Caco-2 (cell line): ENCODE data around the gene SIAH3. TPM values are rescaled to one million over a fixed set of nuclear protein-coding genes. Genes with fewer than 3 reads are reported as not detected.

Experiments used
- BruUV-seq: library from RNA; stranded (reverse); fragments of 400-500 nt; replicated peaks from 2 replicates; lab custom pipeline; 2021; lab: Mats Ljungman, UMichigan
- CTCF ChIA-PET: fragments of 300-600 bp; sonication (Branson Sonifier 250); formaldehyde crosslinking; loops from one replicate; lab custom pipeline; 2022; ENCODE audit warnings: antibody characterized with exemption; lab: Charles Lee
- POLR2A ChIA-PET: fragments of 300-600 bp; sonication (Branson Sonifier 250); formaldehyde crosslinking; loops from one replicate; lab custom pipeline; 2022; ENCODE audit warnings: antibody characterized with exemption; lab: Charles Lee
- DNase-seq, 2 experiments: peaks; one replicate each; pipeline versions ENCODE4 v3.0.0 to v3.0.0-alpha.2; 2020 to 2022
- H3K27me3 ChIP-seq: replicated peaks from 2 replicates; pipeline ENCODE4 v1.6.0; 2011; ENCODE audit warnings: low read length; ENCODE audit not compliant: control insufficient read depth, insufficient read depth
- H3K36me3 ChIP-seq: 2 replicates; pipeline ENCODE4 v1.5.1; 2011; ENCODE audit warnings: low read length; ENCODE audit not compliant: control insufficient read depth, insufficient read depth
- H3K4me1 ChIP-seq: fragments of 250-450 bp; sonication (Bioruptor Pico); 2 replicates; pipeline ENCODE4 v1.5.1; 2020; ENCODE audit warnings: mild to moderate bottlenecking
- H3K4me3 ChIP-seq: 2 replicates; pipeline ENCODE4 v1.5.1; 2011; ENCODE audit warnings: low read depth, mild to moderate bottlenecking, control low read depth, low read length
- H3K9me3 ChIP-seq: fragments of 250-450 bp; sonication (Bioruptor Pico); 2 replicates; pipeline ENCODE4 v1.5.1; 2020; ENCODE audit warnings: mild to moderate bottlenecking, moderate library complexity
- H3K27ac Mint-ChIP-seq: one replicate; pipeline ENCODE4 v1.8.0; 2022; ENCODE audit warnings: mixed read lengths; ENCODE audit not compliant: unreplicated experiment
- H3K27me3 Mint-ChIP-seq: one replicate; pipeline ENCODE4 v1.8.0; 2022; ENCODE audit warnings: mixed read lengths; ENCODE audit not compliant: insufficient read depth, unreplicated experiment
- H3K36me3 Mint-ChIP-seq: one replicate; pipeline ENCODE4 v1.8.0; 2022; ENCODE audit warnings: mild to moderate bottlenecking, mixed read lengths; ENCODE audit not compliant: insufficient read depth, unreplicated experiment
- H3K4me1 Mint-ChIP-seq: one replicate; pipeline ENCODE4 v1.8.0; 2022; ENCODE audit warnings: low read depth, mixed read lengths; ENCODE audit not compliant: unreplicated experiment
- H3K4me3 Mint-ChIP-seq: one replicate; pipeline ENCODE4 v1.8.0; 2022; ENCODE audit warnings: mild to moderate bottlenecking, moderate library complexity, mixed read lengths; ENCODE audit not compliant: unreplicated experiment
- H3K9me3 Mint-ChIP-seq: one replicate; pipeline ENCODE4 v1.8.0; 2022; ENCODE audit warnings: mixed read lengths; ENCODE audit not compliant: unreplicated experiment
- intact Hi-C: fragments of 100-400 bp; cut with micrococcal nuclease; formaldehyde crosslinking; loops from one replicate; pipeline ENCODE4 v1.10.0; 2022; ENCODE audit not compliant: unreplicated experiment
- total RNA-seq: library from RNA; stranded (reverse); gene quantifications from 2 replicates; pipeline ENCODE4 v1.2.3, GENCODE V29; 2022
- TF ChIP-seq, protein P1 (sequence below), 2 experiments: fragments of 200-600 bp in 1 of 2; IDR thresholded peaks; 1 replicate in 1 of 2; 2 replicates in 1 of 2; pipeline versions ENCODE4 v1.5.1 to v1.8.0; 2011 to 2022; ENCODE audit warnings: antibody characterized with exemption in 1 of 2, control low read depth in 1 of 2, inconsistent platforms in 1 of 2, low read depth in 1 of 2, low read length in 1 of 2, mild to moderate bottlenecking in 1 of 2, moderate library complexity in 1 of 2; ENCODE audit not compliant: insufficient read depth in 1 of 2, severe bottlenecking in 1 of 2, unreplicated experiment in 1 of 2

The SIAH3 gene
- total RNA-seq, 1 experiment from 2014 or later = not detected

DNA sequence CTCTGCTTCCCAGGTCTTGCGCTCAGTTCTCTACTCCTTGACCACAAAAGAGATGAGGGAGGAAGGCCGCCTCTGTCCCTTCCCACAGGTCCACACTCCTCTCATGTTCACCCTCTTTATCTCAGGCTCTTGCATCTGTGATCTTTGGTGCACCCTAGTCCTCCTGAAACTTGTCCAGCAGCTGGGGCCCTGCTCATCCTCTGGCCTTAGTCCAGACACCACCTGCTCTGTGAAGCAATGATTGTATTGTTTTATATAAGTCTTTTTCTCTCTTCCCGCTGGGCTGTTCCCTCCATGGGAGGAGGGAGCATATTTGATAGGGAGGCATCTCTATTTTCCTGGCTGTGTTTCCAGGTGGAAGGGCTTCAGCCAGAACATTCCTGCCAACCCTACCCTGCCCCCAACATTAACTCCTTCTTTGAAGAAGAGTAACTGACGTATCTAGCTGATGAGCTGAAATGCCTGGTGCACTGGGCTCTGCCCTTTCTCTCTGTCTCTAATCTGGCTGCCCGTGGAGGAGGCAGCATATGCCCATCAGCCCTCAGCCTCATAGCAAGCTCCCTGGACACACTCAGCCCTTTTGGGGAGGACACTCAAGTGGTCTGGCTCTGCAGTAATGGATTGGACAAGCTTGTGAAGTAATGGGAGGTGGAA, 38.2 kb upstream of the SIAH3 start:
- intact Hi-C loops = no loop called here
- H3K4me1 Mint-ChIP-seq = no peaks in the 10 kb centered on the region
- TF ChIP-seq, protein P1, sequence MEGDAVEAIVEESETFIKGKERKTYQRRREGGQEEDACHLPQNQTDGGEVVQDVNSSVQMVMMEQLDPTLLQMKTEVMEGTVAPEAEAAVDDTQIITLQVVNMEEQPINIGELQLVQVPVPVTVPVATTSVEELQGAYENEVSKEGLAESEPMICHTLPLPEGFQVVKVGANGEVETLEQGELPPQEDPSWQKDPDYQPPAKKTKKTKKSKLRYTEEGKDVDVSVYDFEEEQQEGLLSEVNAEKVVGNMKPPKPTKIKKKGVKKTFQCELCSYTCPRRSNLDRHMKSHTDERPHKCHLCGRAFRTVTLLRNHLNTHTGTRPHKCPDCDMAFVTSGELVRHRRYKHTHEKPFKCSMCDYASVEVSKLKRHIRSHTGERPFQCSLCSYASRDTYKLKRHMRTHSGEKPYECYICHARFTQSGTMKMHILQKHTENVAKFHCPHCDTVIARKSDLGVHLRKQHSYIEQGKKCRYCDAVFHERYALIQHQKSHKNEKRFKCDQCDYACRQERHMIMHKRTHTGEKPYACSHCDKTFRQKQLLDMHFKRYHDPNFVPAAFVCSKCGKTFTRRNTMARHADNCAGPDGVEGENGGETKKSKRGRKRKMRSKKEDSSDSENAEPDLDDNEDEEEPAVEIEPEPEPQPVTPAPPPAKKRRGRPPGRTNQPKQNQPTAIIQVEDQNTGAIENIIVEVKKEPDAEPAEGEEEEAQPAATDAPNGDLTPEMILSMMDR (IDR thresholded peaks at IDR 0.05; ENCODE audit: insufficient read depth in 1 of 2, low read depth in 1 of 2, low read length in 1 of 2, severe bottlenecking in 1 of 2, unreplicated experiment in 1 of 2) = no peak
- no peak overlapping the region for H3K27ac Mint-ChIP-seq
- POLR2A ChIA-PET = no interaction called here
- BruUV-seq = no TSS peak
- H3K4me3 Mint-ChIP-seq = no peak overlapping the region
- CTCF ChIA-PET = no interaction called here
- H3K27me3 Mint-ChIP-seq = peaks cover 6% of the 10 kb centered on the region
- Histone ChIP-seq H3K9me3 (no peaks in the 10 kb centered on the region), H3K4me1 (no peaks in the 10 kb centered on the region), H3K36me3 (no peaks in the 10 kb centered on the region), H3K4me3 (no peak overlapping the region), H3K27me3 (peaks cover 1% of the 10 kb centered on the region; the same call in 1 of the 2 replicates)
- no peaks in the 10 kb centered on the region for H3K36me3 Mint-ChIP-seq
- no peaks in the 10 kb centered on the region for H3K9me3 Mint-ChIP-seq
- DNase-seq = no peak

DNA sequence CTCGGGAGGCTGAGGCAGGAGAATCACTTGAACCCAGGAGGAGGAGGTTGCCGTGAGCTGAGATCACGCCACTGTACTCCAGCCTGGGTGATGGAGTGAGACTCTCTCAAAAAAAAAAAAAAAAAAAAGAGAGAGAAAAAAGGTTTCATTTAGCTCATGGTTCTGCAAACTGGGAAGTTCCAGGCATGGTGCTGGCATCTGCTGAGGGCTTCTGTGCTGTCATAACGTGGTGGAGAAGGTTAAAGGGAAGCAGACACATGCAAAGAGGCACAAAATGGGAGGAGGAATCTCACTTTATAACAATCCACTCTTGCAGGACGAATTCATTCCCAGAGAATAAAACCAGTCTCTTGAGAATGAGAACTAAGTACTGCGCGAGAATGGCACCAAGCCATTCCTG, 34.9 kb upstream of the SIAH3 start:
- TF ChIP-seq, protein P1 (IDR thresholded peaks at IDR 0.05; ENCODE audit: insufficient read depth in 1 of 2, low read depth in 1 of 2, low read length in 1 of 2, severe bottlenecking in 1 of 2, unreplicated experiment in 1 of 2) = no peak
- no peak for DNase-seq
- Histone ChIP-seq H3K27me3 (no peaks in the 10 kb centered on the region), H3K4me1 (no peaks in the 10 kb centered on the region), H3K36me3 (no peaks in the 10 kb centered on the region), H3K4me3 (no peak overlapping the region), H3K9me3 (no peaks in the 10 kb centered on the region)
- no TSS peak for BruUV-seq
- Mint-ChIP-seq H3K9me3 (no peaks in the 10 kb centered on the region), H3K27me3 (peaks cover 12% of the 10 kb centered on the region), H3K27ac (no peak overlapping the region), H3K4me3 (no peak overlapping the region), H3K4me1 (no peaks in the 10 kb centered on the region), H3K36me3 (no peaks in the 10 kb centered on the region)
- ChIA-PET POLR2A (interaction anchor here (0.6 kb wide), 1 partner anchor 12 kb away, joined by 3 read pairs; no protein-coding TSS in a partner anchor), CTCF (no interaction called here)
- intact Hi-C loops = no loop called here

DNA sequence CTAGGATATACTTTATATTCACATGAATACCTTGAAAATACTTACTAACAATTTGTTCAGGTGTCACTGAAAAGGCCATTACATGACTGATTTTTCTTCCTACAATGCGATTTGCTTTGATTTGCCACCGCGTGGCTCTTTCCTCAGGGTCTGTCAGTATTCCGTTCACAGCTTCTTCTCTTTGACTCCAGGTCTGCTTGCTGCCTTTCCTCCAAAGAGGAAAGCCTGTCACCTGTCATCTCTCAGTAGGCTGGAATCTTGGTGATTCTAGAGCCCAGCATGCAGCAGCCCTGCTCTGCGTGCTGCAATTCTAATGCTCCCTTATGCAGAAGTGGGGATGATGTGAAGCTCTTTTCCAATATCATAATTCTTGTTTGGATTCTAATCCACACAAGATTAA, 33.6 kb upstream of the SIAH3 start:
- ChIA-PET POLR2A (no interaction called here), CTCF (no interaction called here)
- H3K4me1 ChIP-seq = no peaks in the 10 kb centered on the region
- H3K36me3 ChIP-seq = no peaks in the 10 kb centered on the region
- Mint-ChIP-seq H3K36me3 (no peaks in the 10 kb centered on the region), H3K4me3 (no peak overlapping the region), H3K9me3 (no peaks in the 10 kb centered on the region), H3K27ac (no peak overlapping the region), H3K4me1 (no peaks in the 10 kb centered on the region), H3K27me3 (peaks cover 16% of the 10 kb centered on the region)
- TF ChIP-seq, protein P1 (IDR thresholded peaks at IDR 0.05; ENCODE audit: insufficient read depth in 1 of 2, low read depth in 1 of 2, low read length in 1 of 2, severe bottlenecking in 1 of 2, unreplicated experiment in 1 of 2) = no peak
- H3K9me3 ChIP-seq = no peaks in the 10 kb centered on the region
- intact Hi-C loops = no loop called here
- H3K27me3 ChIP-seq = no peaks in the 10 kb centered on the region
- DNase-seq = no peak
- no peak overlapping the region for H3K4me3 ChIP-seq
- no TSS peak for BruUV-seq
